Left renal cortex interstitium (tissue), 4 donors: ENCODE measurements around the gene ARHGAP29. TPM values are rescaled to one million over a fixed set of nuclear protein-coding genes. Genes with fewer than 3 reads are reported as not detected.

ENCODE experiments used
- DNase-seq, 4 donors: peaks; one replicate each; pipeline ENCODE4 v3.0.0-alpha.2; 2013; ENCODE audit warnings: low read depth in 4 of 4, low spot score in 2 of 4, missing footprints in 1 of 4
- polyA plus RNA-seq, 4 donors: library from polyadenylated mRNA; unstranded; fragments of 120-200 nt; gene quantifications; one replicate each; pipeline ENCODE4 v1.2.1, GENCODE V29; 2013; ENCODE audit not compliant: insufficient read length in 4 of 4

The ARHGAP29 gene
- polyA plus RNA-seq, 4 donors: 69.1 to 90.7 (median 80.4) TPM

- DNase-seq: no peak
Observed at GRCh38 chr1:94236013-94236491, 1.3 kb downstream of the ARHGAP29 start.

- DNase-seq: no peak
Observed at GRCh38 chr1:94235189-94236012, 2.0 kb downstream of the ARHGAP29 start.

GRCh38 chr1:94234615-94235014, 2.8 kb downstream of the ARHGAP29 start:
- DNase-seq: no peak

GRCh38 chr1:94231746-94232145, 5.6 kb downstream of the ARHGAP29 start:
- no peak for DNase-seq

- no peak for DNase-seq
Observed at GRCh38 chr1:94230920-94231319, 6.5 kb downstream of the ARHGAP29 start.

GRCh38 chr1:94228640-94229375, 8.6 kb downstream of the ARHGAP29 start:
- no peak for DNase-seq

- DNase-seq: no peak
Observed at GRCh38 chr1:94227624-94228023, 9.8 kb downstream of the ARHGAP29 start.

- DNase-seq: no peak
Observed at GRCh38 chr1:94225845-94226244, 11.5 kb downstream of the ARHGAP29 start.

- no peak for DNase-seq
Observed at GRCh38 chr1:94218332-94218731, 19.1 kb downstream of the ARHGAP29 start.

- DNase-seq: no peak
Observed at GRCh38 chr1:94215955-94216354, 21.4 kb downstream of the ARHGAP29 start.

- DNase-seq: no peak
Observed at GRCh38 chr1:94209982-94210381, 27.4 kb downstream of the ARHGAP29 start.

GRCh38 chr1:94209425-94209824, 28.0 kb downstream of the ARHGAP29 start:
- DNase-seq: no peak

GRCh38 chr1:94207695-94208094, 29.7 kb downstream of the ARHGAP29 start:
- no peak for DNase-seq

- DNase-seq: no peak
Observed at GRCh38 chr1:94205639-94206038, 31.7 kb downstream of the ARHGAP29 start.

- DNase-seq: no peak
Observed at GRCh38 chr1:94202241-94202640, 35.1 kb downstream of the ARHGAP29 start.

- no peak for DNase-seq
Observed at GRCh38 chr1:94199398-94199797, 38.0 kb downstream of the ARHGAP29 start.

- DNase-seq: no peak
Observed at GRCh38 chr1:94194079-94194865, 43.1 kb downstream of the ARHGAP29 start.

GRCh38 chr1:94193128-94193527, 44.3 kb downstream of the ARHGAP29 start:
- no peak for DNase-seq

- DNase-seq: no peak
Observed at GRCh38 chr1:94191216-94191615, 46.2 kb downstream of the ARHGAP29 start.

- DNase-seq: no peak
Observed at GRCh38 chr1:94186946-94187345, 50.4 kb downstream of the ARHGAP29 start.

GRCh38 chr1:94183197-94183815, 54.1 kb downstream of the ARHGAP29 start:
- no peak for DNase-seq
